HepG2 (cell line): ENCODE data around the gene QSOX1. TPM values are rescaled to one million over a fixed set of nuclear protein-coding genes. Genes with fewer than 3 reads are reported as not detected.

Experiments used
- ARNT ChIP-seq: fragments of 450-650 bp; IDR thresholded peaks from 2 replicates; pipeline ENCODE4 v1.6.1; 2017
- ATF5 ChIP-seq: sonication (generic); formaldehyde crosslinking; IDR thresholded peaks from 2 replicates; pipeline ENCODE4 v1.4.0; 2020; ENCODE audit warnings: mild to moderate bottlenecking, low read depth, missing genetic modification reagents
- EED ChIP-seq: sonication (generic); formaldehyde crosslinking; IDR thresholded peaks from 2 replicates; pipeline ENCODE4 v1.5.0; 2020; ENCODE audit warnings: mild to moderate bottlenecking, missing genetic modification reagents
- HMGXB3 ChIP-seq: sonication (generic); formaldehyde crosslinking; IDR thresholded peaks from 2 replicates; pipeline ENCODE4 v1.4.0; 2020; ENCODE audit warnings: missing genetic modification reagents, borderline replicate concordance
- HOXA9 ChIP-seq: sonication (generic); formaldehyde crosslinking; IDR thresholded peaks from 2 replicates; pipeline ENCODE4 v1.8.1; 2022; ENCODE audit warnings: missing genetic modification reagents, mild to moderate bottlenecking, moderate library complexity, borderline replicate concordance
- KIAA2018 ChIP-seq: sonication (generic); formaldehyde crosslinking; IDR thresholded peaks from 2 replicates; pipeline ENCODE4 v1.5.0; 2020; ENCODE audit warnings: mild to moderate bottlenecking, missing genetic modification reagents, borderline replicate concordance
- KLF9 ChIP-seq: IDR thresholded peaks from 2 replicates; pipeline ENCODE4 v1.6.1; 2016; ENCODE audit warnings: low read depth
- SIN3A ChIP-seq: IDR thresholded peaks from 2 replicates; pipeline ENCODE4 v1.6.1; 2011; ENCODE audit warnings: low read depth, mild to moderate bottlenecking, control low read depth, low read length, borderline replicate concordance
- STAT6 ChIP-seq: sonication (generic); formaldehyde crosslinking; IDR thresholded peaks from 2 replicates; pipeline ENCODE4 v1.4.0; 2020; ENCODE audit warnings: missing genetic modification reagents, mild to moderate bottlenecking, borderline replicate concordance
- ZBTB3 ChIP-seq: sonication (generic); formaldehyde crosslinking; IDR thresholded peaks from 2 replicates; pipeline ENCODE4 v1.4.0; 2020; ENCODE audit warnings: low read depth, mild to moderate bottlenecking, moderate library complexity, missing genetic modification reagents, borderline replicate concordance
- ZNF207 ChIP-seq: fragments of 450-650 bp; IDR thresholded peaks from 2 replicates; pipeline ENCODE4 v1.6.1; 2016; ENCODE audit warnings: antibody characterized with exemption, borderline replicate concordance
- polyA plus RNA-seq, 8 experiments: library from polyadenylated mRNA; depleted of rRNA in 3 of 8; stranded (reverse) in 7 of 8; unstranded in 1 of 8; fragments of >200 nt; fragmentation: Illumina TruSeq in 4 of 8; extraction: Trizol in 4 of 8; gene quantifications; 2 replicates each; pipeline versions ENCODE4 v1.2.1 to v1.2.3, GENCODE V29; 2011 to 2016; ENCODE audit warnings: low read depth in 4 of 8, missing spikeins in 1 of 8, mixed read lengths in 1 of 8; ENCODE audit not compliant: insufficient read depth in 1 of 8
- total RNA-seq, 5 experiments: library from RNA; depleted of rRNA; stranded (reverse); fragments of >200 nt; fragmentation: Illumina TruSeq; extraction: Trizol; gene quantifications; 2 replicates each; pipeline ENCODE4 v1.2.3, GENCODE V29; 2016; ENCODE audit warnings: low read depth in 1 of 5

Gene QSOX1
- total and polyA plus RNA-seq, 2 of the 13 experiments (the other 11 are each of a cell fraction or from before 2014, with no cell fraction given): 6.8 to 40.2 TPM

- no peak for TF ChIP-seq ZNF207
- no peak for TF ChIP-seq ZBTB3 (CRISPR knock-in tag)
- no peak for TF ChIP-seq STAT6
- peak; percentile 31; the same call in 1 of the 2 replicates for TF ChIP-seq HOXA9 (CRISPR knock-in tag)
- 0 out of 2 replicates have a peak, but pooled peaks have one; percentile 35 for TF ChIP-seq EED (CRISPR knock-in tag)
- no peak for TF ChIP-seq KLF9
- TF ChIP-seq ATF5 (CRISPR knock-in tag): no peak
- peak; percentile 15; the same call in 1 of the 2 replicates for TF ChIP-seq SIN3A
- TF ChIP-seq KIAA2018: no peak
- no peak for TF ChIP-seq HMGXB3
- no peak for TF ChIP-seq ARNT
Observed at GRCh38 chr1:180154325-180155181, at the start of gene QSOX1 (continued).
